ENCODE results near the gene MAPKAP1. TPM values are rescaled to one million over a fixed set of nuclear protein-coding genes. Genes with fewer than 3 reads are reported as not detected.

The MAPKAP1 gene
- total and polyA plus RNA-seq, 2 experiments from 2014 or later = 68.4 to 98.5 TPM

DNA sequence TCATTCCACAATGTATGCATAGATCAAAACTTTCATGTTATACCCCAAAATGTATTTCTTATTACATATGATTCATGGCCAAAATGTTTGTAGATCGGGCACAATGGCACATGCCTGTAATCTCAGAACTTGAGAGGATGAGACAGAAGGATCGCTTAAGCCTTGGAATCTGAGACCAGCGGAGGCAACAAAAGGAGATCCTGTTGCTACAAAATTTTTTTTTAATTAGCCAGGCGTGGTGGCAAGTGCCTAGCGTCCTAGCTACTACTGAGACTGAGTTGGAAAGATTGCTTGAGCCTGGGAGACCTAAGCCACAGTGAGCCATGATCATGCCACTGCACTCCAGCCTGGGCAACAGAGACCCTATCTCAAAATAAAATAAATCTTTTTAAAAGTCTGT lies 89.9 kb downstream of the MAPKAP1 start:
- ATAC-seq (no peak), DNase-seq (ENCODE audit: low spot score) (no peak)
- H3K27ac Mint-ChIP-seq = no peak overlapping the region
- H3K27me3 Mint-ChIP-seq (ENCODE audit: insufficient read depth, low read depth, poor library complexity) = peaks cover 3% of the 10 kb centered on the region
- H3K9me3 Mint-ChIP-seq = peaks cover 6% of the 10 kb centered on the region; the same call in 2 of the 3 replicates
- no peak overlapping the region for H2AFZ ChIP-seq
- no peaks in the 10 kb centered on the region for H3F3A ChIP-seq (replicated peaks; ENCODE audit: low read depth)
- H3K36me3 Mint-ChIP-seq (ENCODE audit: low read depth) = peaks cover 6% of the 10 kb centered on the region
- no peak for TF ChIP-seq NANOG (IDR thresholded peaks at IDR 0.05; ENCODE audit: borderline replicate concordance)
- TF ChIP-seq, protein P1, sequence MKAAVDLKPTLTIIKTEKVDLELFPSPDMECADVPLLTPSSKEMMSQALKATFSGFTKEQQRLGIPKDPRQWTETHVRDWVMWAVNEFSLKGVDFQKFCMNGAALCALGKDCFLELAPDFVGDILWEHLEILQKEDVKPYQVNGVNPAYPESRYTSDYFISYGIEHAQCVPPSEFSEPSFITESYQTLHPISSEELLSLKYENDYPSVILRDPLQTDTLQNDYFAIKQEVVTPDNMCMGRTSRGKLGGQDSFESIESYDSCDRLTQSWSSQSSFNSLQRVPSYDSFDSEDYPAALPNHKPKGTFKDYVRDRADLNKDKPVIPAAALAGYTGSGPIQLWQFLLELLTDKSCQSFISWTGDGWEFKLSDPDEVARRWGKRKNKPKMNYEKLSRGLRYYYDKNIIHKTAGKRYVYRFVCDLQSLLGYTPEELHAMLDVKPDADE (IDR thresholded peaks at IDR 0.05) = no peak
- TF ChIP-seq, protein P2, sequence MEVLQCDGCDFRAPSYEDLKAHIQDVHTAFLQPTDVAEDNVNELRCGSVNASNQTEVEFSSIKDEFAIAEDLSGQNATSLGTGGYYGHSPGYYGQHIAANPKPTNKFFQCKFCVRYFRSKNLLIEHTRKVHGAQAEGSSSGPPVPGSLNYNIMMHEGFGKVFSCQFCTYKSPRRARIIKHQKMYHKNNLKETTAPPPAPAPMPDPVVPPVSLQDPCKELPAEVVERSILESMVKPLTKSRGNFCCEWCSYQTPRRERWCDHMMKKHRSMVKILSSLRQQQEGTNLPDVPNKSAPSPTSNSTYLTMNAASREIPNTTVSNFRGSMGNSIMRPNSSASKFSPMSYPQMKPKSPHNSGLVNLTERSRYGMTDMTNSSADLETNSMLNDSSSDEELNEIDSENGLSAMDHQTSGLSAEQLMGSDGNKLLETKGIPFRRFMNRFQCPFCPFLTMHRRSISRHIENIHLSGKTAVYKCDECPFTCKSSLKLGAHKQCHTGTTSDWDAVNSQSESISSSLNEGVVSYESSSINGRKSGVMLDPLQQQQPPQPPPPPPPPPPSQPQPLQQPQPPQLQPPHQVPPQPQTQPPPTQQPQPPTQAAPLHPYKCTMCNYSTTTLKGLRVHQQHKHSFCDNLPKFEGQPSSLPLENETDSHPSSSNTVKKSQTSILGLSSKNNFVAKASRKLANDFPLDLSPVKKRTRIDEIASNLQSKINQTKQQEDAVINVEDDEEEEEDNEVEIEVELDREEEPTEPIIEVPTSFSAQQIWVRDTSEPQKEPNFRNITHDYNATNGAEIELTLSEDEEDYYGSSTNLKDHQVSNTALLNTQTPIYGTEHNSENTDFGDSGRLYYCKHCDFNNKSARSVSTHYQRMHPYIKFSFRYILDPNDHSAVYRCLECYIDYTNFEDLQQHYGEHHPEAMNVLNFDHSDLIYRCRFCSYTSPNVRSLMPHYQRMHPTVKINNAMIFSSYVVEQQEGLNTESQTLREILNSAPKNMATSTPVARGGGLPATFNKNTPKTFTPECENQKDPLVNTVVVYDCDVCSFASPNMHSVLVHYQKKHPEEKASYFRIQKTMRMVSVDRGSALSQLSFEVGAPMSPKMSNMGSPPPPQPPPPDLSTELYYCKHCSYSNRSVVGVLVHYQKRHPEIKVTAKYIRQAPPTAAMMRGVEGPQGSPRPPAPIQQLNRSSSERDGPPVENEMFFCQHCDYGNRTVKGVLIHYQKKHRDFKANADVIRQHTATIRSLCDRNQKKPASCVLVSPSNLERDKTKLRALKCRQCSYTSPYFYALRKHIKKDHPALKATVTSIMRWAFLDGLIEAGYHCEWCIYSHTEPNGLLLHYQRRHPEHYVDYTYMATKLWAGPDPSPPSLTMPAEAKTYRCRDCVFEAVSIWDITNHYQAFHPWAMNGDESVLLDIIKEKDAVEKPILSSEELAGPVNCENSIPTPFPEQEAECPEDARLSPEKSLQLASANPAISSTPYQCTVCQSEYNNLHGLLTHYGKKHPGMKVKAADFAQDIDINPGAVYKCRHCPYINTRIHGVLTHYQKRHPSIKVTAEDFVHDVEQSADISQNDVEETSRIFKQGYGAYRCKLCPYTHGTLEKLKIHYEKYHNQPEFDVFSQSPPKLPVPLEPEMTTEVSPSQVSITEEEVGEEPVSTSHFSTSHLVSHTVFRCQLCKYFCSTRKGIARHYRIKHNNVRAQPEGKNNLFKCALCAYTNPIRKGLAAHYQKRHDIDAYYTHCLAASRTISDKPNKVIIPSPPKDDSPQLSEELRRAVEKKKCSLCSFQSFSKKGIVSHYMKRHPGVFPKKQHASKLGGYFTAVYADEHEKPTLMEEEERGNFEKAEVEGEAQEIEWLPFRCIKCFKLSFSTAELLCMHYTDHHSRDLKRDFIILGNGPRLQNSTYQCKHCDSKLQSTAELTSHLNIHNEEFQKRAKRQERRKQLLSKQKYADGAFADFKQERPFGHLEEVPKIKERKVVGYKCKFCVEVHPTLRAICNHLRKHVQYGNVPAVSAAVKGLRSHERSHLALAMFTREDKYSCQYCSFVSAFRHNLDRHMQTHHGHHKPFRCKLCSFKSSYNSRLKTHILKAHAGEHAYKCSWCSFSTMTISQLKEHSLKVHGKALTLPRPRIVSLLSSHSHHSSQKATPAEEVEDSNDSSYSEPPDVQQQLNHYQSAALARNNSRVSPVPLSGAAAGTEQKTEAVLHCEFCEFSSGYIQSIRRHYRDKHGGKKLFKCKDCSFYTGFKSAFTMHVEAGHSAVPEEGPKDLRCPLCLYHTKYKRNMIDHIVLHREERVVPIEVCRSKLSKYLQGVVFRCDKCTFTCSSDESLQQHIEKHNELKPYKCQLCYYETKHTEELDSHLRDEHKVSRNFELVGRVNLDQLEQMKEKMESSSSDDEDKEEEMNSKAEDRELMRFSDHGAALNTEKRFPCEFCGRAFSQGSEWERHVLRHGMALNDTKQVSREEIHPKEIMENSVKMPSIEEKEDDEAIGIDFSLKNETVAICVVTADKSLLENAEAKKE (CRISPR knock-in tag; IDR thresholded peaks at IDR 0.05) = no peak
- no peak for TF ChIP-seq EZH2 (IDR thresholded peaks at IDR 0.05; ENCODE audit: low read depth, unreplicated experiment)
- no peak overlapping the region for H3K4me3 Mint-ChIP-seq
- peaks cover 87% of the 10 kb centered on the region for H3K79me2 ChIP-seq (replicated peaks; ENCODE audit: insufficient read depth)
- H3K4me2 ChIP-seq = no peak overlapping the region
- H3K36me3 ChIP-seq (ENCODE audit: insufficient read depth) = no peaks in the 10 kb centered on the region
- H3K4me1 ChIP-seq (ENCODE audit: insufficient read depth) = 0 out of 2 replicates have a peak, but pooled peaks cover 7% of the 10 kb centered on the region
- 0 out of 2 replicates have a peak, but pooled peaks cover 3% of the 10 kb centered on the region for H4K20me1 ChIP-seq (replicated peaks; ENCODE audit: insufficient read depth)
- no peaks in the 10 kb centered on the region for H3K9me2 ChIP-seq (ENCODE audit: insufficient read depth)
- H3K27me3 ChIP-seq (ENCODE audit: insufficient read depth) = no peaks in the 10 kb centered on the region
- H3K4me1 Mint-ChIP-seq = peaks cover 14% of the 10 kb centered on the region
- H3K27ac ChIP-seq (ENCODE audit: low read depth) = no peak overlapping the region
- H3K4me3 ChIP-seq = no peak overlapping the region

DNA sequence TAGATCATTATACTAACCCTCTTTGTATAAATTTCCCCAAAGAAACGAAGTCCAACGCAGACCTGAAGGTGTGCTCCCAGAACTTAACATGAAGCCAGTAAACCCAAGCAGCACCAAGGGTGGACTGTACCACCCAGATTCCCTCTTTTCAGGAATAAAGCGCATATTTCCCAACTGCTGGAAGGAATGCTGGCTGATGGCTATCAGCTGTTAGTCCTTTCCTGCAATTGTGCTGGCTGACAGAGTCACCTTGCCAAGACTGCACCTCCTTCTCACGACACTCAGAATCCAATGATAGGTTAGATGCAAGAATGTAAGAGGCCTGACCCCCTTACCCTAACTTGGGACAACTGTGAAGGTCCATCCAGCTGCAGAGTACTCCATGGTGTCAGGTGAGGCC lies 93.9 kb downstream of the MAPKAP1 start:
- no peak overlapping the region; the same call in 2 of the 3 replicates for H3K4me3 Mint-ChIP-seq
- DNase-seq (ENCODE audit: low spot score) (peak; percentile 21), ATAC-seq (no peak; the same call in 2 of the 3 replicates)
- TF ChIP-seq, protein P2 (CRISPR knock-in tag; IDR thresholded peaks at IDR 0.05) = no peak

More for the DNA sequence above, 93.9 kb downstream of the MAPKAP1 start:
- no peaks in the 10 kb centered on the region for H3K9me3 Mint-ChIP-seq
- no peaks in the 10 kb centered on the region for H3K9me2 ChIP-seq (ENCODE audit: insufficient read depth)
- H3K36me3 ChIP-seq (ENCODE audit: insufficient read depth) = no peaks in the 10 kb centered on the region
- peaks cover 16% of the 10 kb centered on the region for H3K4me1 ChIP-seq (ENCODE audit: insufficient read depth)
- no peaks in the 10 kb centered on the region for H3K36me3 Mint-ChIP-seq (ENCODE audit: low read depth)
- peak overlapping the region; percentile 6; the same call in 1 of the 2 replicates for H3K27ac Mint-ChIP-seq
- H3K79me2 ChIP-seq (replicated peaks; ENCODE audit: insufficient read depth) = peaks cover 77% of the 10 kb centered on the region
- no peaks in the 10 kb centered on the region for H3K27me3 ChIP-seq (ENCODE audit: insufficient read depth)
- H2AFZ ChIP-seq = no peak overlapping the region
- H3F3A ChIP-seq (replicated peaks; ENCODE audit: low read depth) = no peaks in the 10 kb centered on the region
- peaks cover 3% of the 10 kb centered on the region for H3K27me3 Mint-ChIP-seq (ENCODE audit: insufficient read depth, low read depth, poor library complexity)
- no peak overlapping the region for H3K4me2 ChIP-seq
- no peaks in the 10 kb centered on the region for H4K20me1 ChIP-seq (replicated peaks; ENCODE audit: insufficient read depth)
- no peak overlapping the region for H3K27ac ChIP-seq (ENCODE audit: low read depth)
- no peak overlapping the region for H3K4me3 ChIP-seq
- H3K4me1 Mint-ChIP-seq = peaks cover 28% of the 10 kb centered on the region

All from GM23338 (cell line).